HG03378 (cell line): ENCODE results near the gene PIEZO1.

Experiments
- ATAC-seq: cut with Tn5 transposase; IDR thresholded peaks from one replicate; pipeline ENCODE4 v1.9.1; 2021; ENCODE audit warnings: mild to moderate bottlenecking, moderate library complexity; ENCODE audit not compliant: unreplicated experiment

The PIEZO1 gene

DNA sequence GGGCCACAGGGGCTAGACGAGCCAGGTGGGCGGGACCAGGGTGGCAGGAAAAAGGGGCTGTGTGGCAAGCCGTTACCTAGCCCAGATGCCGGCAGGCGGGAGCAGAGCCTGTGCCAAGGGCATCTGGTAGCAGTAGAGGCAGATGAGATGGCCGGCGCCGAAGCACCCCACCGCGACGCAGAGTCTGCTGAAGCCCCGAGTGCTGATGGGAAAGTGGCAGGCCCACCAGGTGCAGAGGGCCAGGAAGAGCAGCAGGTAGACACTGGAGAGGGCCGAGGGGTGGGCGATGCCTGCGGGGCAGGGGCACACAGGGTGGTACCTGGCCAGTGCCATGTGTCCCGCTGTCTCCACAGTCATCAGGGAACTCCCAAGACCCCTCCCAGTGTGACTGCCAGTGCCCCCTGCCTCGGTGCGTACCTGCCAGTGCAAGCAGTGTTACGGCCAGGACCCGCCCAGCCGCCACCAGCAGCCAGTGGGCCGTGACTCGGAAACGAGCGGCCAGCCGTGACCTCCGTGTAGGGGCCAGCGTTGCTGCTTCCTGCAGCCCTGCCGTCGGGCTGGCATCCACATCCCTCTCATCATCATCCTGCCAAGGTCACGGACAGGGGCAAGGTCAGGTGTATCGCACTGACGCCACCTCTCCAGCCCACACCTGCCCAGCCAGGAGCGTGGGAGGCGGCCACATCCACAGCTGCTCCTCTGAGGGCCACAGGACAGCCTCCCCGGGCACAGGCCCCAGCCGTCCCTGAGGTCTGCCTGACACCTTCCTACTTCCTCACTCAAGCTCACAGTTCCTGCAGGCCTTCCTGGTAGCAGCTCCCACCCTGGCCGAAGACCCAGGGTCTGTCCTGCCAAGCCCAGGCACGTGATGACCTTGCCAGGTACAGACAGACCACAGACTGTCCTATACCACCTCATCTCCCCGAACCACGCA lies 46.6 kb downstream of the PIEZO1 start:
- ATAC-seq, result no peak

- no peak for ATAC-seq
Measured at GRCh38 chr16:88737298-88738150, 47.5 kb downstream of the PIEZO1 start.

DNA sequence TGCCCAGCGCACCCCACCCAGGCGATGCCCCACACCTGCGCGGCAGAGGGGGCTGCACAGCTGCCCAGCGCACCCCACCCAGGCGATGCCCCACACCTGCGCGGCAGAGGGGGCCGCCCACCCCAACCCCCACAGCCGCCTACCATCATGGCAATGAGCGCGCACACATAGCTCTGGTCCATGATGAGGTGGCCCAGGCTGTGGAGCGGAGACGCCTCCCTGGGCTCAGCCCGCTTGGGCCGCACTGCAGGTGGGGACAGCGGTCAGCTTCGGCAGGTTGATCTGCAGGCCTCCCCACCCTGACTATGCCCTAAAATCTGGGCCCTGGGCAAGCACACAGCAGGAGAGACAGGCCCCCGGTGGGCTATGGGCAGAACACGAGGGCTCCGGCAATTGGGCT lies 48.5 kb downstream of the PIEZO1 start:
- ATAC-seq, result no peak

GRCh38 chr16:88736088-88736487 lies 48.9 kb downstream of the PIEZO1 start:
- ATAC-seq, result no peak

GRCh38 chr16:88735616-88736015 lies 49.4 kb downstream of the PIEZO1 start:
- no peak for ATAC-seq

- ATAC-seq, result no peak
Measured at GRCh38 chr16:88735121-88735520, 49.9 kb downstream of the PIEZO1 start.

DNA sequence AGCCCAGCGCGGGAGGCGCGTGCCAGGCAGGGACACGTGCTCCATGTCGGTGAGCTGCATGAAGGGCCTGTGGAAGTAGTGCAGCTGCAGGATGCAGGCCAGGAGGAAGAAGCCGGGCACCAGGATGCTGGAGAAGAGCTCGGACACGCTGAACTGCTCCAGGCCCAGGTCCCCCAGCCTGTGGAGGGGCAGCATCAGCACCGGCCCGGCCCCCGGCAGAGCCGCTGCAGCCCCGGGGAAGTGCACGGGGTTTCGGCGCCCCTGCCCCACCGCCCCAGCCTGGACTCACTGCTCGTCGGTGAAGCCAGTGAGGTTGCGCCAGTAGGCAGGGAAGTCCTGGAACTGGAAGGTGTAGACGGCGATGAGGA lies 50.7 kb downstream of the PIEZO1 start:
- ATAC-seq, result no peak

GRCh38 chr16:88733630-88734360 lies 51.2 kb downstream of the PIEZO1 start:
- ATAC-seq, result no peak

GRCh38 chr16:88732961-88733294 lies 52.1 kb downstream of the PIEZO1 start:
- no peak for ATAC-seq

- no peak for ATAC-seq
Measured at GRCh38 chr16:88732172-88732960, 52.7 kb downstream of the PIEZO1 start.

GRCh38 chr16:88731699-88732098 lies 53.3 kb downstream of the PIEZO1 start:
- no peak for ATAC-seq

- no peak for ATAC-seq
Measured at GRCh38 chr16:88730632-88731607, 54.1 kb downstream of the PIEZO1 start.

GRCh38 chr16:88727871-88728270 lies 57.1 kb downstream of the PIEZO1 start:
- no peak for ATAC-seq

GRCh38 chr16:88726981-88727380 lies 58.0 kb downstream of the PIEZO1 start:
- ATAC-seq, result no peak

GRCh38 chr16:88726408-88726749 lies 58.6 kb downstream of the PIEZO1 start:
- no peak for ATAC-seq

DNA sequence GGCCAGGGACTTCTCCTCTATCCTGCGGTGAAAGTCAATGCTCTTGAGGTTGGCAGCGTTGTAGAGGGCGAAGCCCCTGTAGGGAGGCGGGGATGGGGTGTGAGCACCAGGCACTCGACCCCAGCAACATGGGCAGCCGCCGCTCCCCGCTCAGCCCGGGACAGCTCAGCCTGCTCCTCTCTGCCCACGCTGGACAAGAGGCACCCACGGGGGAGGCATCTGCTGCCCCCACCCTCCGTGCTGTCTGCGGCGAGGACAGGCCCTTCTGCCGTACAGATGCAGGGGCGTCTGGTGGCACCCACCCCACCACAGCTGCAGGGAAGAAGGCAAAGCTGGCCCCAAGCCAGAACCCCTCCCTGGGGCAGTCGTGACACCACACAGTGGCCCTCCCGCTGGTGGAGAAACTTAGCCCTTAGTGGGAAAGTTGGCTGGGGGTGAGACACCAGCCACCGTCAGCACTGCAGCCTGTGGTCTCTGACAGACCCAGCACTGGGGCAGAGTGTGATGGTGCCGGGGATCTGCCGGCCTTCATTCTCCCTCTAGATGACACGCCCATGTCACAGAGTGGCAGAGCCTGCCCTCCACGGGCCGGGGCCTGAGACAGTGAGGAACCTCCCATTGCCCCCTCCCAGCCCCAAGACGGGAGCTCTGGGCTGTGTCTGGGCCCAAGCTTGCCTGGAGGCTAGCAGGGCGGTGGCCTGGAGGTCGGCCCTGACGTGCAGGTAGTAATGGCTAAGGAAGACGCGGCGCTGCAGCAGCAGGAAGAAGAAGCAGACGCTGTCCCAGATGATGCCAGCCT lies 59.2 kb downstream of the PIEZO1 start:
- no peak for ATAC-seq

DNA sequence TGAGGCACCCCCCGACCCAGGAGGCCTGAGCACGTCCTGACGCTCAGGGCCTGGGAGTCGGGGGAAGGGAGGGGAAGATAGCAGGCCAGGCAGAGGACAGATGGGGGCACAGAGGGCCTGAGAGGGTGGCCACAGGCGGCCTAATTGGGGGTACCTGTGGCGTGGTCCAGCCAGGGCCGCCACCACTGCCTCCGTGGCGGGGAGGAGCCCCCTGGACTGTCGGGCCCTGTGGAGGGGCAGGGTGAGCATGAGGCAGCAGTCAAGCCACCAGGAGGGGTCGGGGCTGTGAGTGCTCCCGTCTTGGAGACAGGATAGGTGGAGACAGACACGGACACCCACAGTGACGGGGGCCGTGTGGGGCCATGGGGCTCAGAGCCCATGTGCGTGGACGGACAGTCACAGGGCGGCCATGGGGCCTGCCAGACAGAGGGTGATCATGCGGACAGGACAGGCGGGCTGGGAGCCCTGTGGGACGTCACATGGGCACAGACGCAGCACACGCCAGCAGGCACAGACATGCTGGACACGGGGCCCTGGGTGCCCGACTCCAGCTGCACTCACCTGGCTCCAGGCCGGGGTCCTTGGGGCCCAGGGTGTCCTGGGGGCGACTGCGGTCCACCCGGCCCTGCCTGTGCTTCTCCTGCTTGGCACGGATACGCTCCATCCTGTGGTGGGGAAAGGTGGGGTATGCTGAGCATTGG lies 60.0 kb downstream of the PIEZO1 start:
- ATAC-seq, result no peak

GRCh38 chr16:88723911-88724310 lies 61.1 kb downstream of the PIEZO1 start:
- no peak for ATAC-seq
